ENCODE results near the gene APOA1.
A peak's percentile ranks its signal among the peaks of the same experiment; 100 is the strongest.

APOA1 gene

GRCh38 chr11:116792144-116792868 lies 45.1 kb downstream of the APOA1 start:
- Histone ChIP-seq H3K9ac (ENCODE audit: low read depth, low read length, poor library complexity, severe bottlenecking) (no peak overlapping the region), H3K36me3 (ENCODE audit: insufficient read depth, low read length) (no peaks in the 10 kb centered on the region), H4K20me1 (ENCODE audit: insufficient read depth, low read length, poor library complexity, severe bottlenecking) (peaks cover 3% of the 10 kb centered on the region), H3K9me3 (ENCODE audit: insufficient read depth, low read depth, low read length) (no peaks in the 10 kb centered on the region), H3K4me1 (ENCODE audit: insufficient read depth, low read length, poor library complexity, severe bottlenecking) (peaks cover 5% of the 10 kb centered on the region), H3F3A (ENCODE audit: low read depth) (no peaks in the 10 kb centered on the region), H3K4me3 (ENCODE audit: low read length, poor library complexity, severe bottlenecking) (no peak overlapping the region), H3K9me2 (replicated peaks; ENCODE audit: low read depth, low read length) (no peaks in the 10 kb centered on the region), H2AFZ (ENCODE audit: low read length) (no peak overlapping the region), H3K27me3 (ENCODE audit: insufficient read depth, low read length, poor library complexity, severe bottlenecking) (no peaks in the 10 kb centered on the region), H3K4me2 (ENCODE audit: low read depth, low read length, poor library complexity, severe bottlenecking) (no peak overlapping the region), H3K79me2 (ENCODE audit: insufficient read depth, low read length) (peaks cover 9% of the 10 kb centered on the region)
- TF ChIP-seq, protein P1, sequence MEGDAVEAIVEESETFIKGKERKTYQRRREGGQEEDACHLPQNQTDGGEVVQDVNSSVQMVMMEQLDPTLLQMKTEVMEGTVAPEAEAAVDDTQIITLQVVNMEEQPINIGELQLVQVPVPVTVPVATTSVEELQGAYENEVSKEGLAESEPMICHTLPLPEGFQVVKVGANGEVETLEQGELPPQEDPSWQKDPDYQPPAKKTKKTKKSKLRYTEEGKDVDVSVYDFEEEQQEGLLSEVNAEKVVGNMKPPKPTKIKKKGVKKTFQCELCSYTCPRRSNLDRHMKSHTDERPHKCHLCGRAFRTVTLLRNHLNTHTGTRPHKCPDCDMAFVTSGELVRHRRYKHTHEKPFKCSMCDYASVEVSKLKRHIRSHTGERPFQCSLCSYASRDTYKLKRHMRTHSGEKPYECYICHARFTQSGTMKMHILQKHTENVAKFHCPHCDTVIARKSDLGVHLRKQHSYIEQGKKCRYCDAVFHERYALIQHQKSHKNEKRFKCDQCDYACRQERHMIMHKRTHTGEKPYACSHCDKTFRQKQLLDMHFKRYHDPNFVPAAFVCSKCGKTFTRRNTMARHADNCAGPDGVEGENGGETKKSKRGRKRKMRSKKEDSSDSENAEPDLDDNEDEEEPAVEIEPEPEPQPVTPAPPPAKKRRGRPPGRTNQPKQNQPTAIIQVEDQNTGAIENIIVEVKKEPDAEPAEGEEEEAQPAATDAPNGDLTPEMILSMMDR (conservative IDR thresholded peaks at IDR 0.05; ENCODE audit: low read length) = no peak
- TF ChIP-seq EZH2phosphoT487 (IDR thresholded peaks at IDR 0.05; ENCODE audit: borderline replicate concordance) = no peak

GRCh38 chr11:116791813-116792143 lies 45.6 kb downstream of the APOA1 start, which contains the start of gene APOA5:
APOA5 (minus strand) TSS chr11:116791879; CDS start chr11:116791860, 19 bp downstream.
- TF ChIP-seq, protein P1 (conservative IDR thresholded peaks at IDR 0.05; ENCODE audit: low read length) = no peak
- H3K9me2 ChIP-seq (replicated peaks; ENCODE audit: low read depth, low read length) = no peaks in the 10 kb centered on the region
- H4K20me1 ChIP-seq (ENCODE audit: insufficient read depth, low read length, poor library complexity, severe bottlenecking) = peaks cover 8% of the 10 kb centered on the region
- peaks cover 10% of the 10 kb centered on the region for H3K4me1 ChIP-seq (ENCODE audit: insufficient read depth, low read length, poor library complexity, severe bottlenecking)
- H3F3A ChIP-seq (ENCODE audit: low read depth) = no peaks in the 10 kb centered on the region
- H2AFZ ChIP-seq (ENCODE audit: low read length) = peak within 1 kb of the TSS; percentile 66; the same call in 1 of the 2 replicates
- H3K9ac ChIP-seq (ENCODE audit: low read depth, low read length, poor library complexity, severe bottlenecking) = no peak within 1 kb of the TSS
- H3K4me3 ChIP-seq (ENCODE audit: low read length, poor library complexity, severe bottlenecking) = no peak within 1 kb of the TSS
- H3K79me2 ChIP-seq (ENCODE audit: insufficient read depth, low read length) = peaks cover 14% of the 10 kb centered on the region
- H3K36me3 ChIP-seq (ENCODE audit: insufficient read depth, low read length) = no peaks in the 10 kb centered on the region
- H3K27me3 ChIP-seq (ENCODE audit: insufficient read depth, low read length, poor library complexity, severe bottlenecking) = no peaks in the 10 kb centered on the region
- H3K9me3 ChIP-seq (ENCODE audit: insufficient read depth, low read depth, low read length) = no peaks in the 10 kb centered on the region
- H3K4me2 ChIP-seq (ENCODE audit: low read depth, low read length, poor library complexity, severe bottlenecking) = no peak within 1 kb of the TSS

GRCh38 chr11:116791002-116791812 lies 46.2 kb downstream of the APOA1 start:
- H3K4me2 ChIP-seq (ENCODE audit: low read depth, low read length, poor library complexity, severe bottlenecking) = no peak overlapping the region
- H3K79me2 ChIP-seq (ENCODE audit: insufficient read depth, low read length) = peaks cover 20% of the 10 kb centered on the region
- H3K4me1 ChIP-seq (ENCODE audit: insufficient read depth, low read length, poor library complexity, severe bottlenecking) = peaks cover 16% of the 10 kb centered on the region
- peaks cover 9% of the 10 kb centered on the region for H4K20me1 ChIP-seq (ENCODE audit: insufficient read depth, low read length, poor library complexity, severe bottlenecking)
- TF ChIP-seq, protein P1 (conservative IDR thresholded peaks at IDR 0.05; ENCODE audit: low read length) = peak; percentile 85
- no peak for TF ChIP-seq EZH2phosphoT487 (IDR thresholded peaks at IDR 0.05; ENCODE audit: borderline replicate concordance)
- H3K4me3 ChIP-seq (ENCODE audit: low read length, poor library complexity, severe bottlenecking) = no peak overlapping the region
- H3F3A ChIP-seq (ENCODE audit: low read depth) = no peaks in the 10 kb centered on the region
- H3K9me3 ChIP-seq (ENCODE audit: insufficient read depth, low read depth, low read length) = no peaks in the 10 kb centered on the region
- no peak overlapping the region for H3K9ac ChIP-seq (ENCODE audit: low read depth, low read length, poor library complexity, severe bottlenecking)
- no peaks in the 10 kb centered on the region for H3K9me2 ChIP-seq (replicated peaks; ENCODE audit: low read depth, low read length)
- peak overlapping the region; percentile 66; the same call in 1 of the 2 replicates for H2AFZ ChIP-seq (ENCODE audit: low read length)
- H3K27me3 ChIP-seq (ENCODE audit: insufficient read depth, low read length, poor library complexity, severe bottlenecking) = no peaks in the 10 kb centered on the region
- H3K36me3 ChIP-seq (ENCODE audit: insufficient read depth, low read length) = no peaks in the 10 kb centered on the region

Measured in Loucy (cell line).